ENCODE measurements around the gene TBC1D22A.

DNA sequence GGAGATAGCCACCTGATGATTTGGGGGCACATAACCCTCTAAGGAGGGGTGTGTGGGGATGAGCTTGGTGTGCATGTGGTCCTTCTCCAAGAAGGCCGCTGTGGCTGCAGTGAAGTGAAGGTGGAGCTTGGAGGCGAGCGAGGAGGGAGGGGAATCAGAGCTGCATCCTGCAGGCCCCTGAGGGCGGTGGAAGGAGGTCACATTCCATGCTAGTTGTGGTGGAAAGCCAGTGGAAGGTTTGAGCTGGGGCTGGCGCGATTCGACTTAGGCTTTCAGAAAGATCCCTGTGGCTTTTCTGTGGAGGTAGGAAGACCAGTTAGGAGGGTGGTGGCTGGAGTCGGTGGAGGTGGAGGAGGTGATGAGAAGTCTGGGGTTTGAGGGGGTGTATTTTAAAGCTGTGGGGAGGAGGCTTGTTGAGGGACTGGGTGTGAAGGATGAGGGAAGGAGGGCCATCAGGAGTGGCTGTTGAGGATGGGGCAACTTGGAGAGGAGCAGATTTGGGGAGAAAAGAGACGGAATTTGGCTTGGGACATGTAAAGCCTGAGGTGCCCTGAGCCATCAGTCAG lies 62.0 kb downstream of the TBC1D22A start:
- no peak for TF ChIP-seq POLR2A (IDR thresholded peaks at IDR 0.05)
- TF ChIP-seq, protein P1, sequence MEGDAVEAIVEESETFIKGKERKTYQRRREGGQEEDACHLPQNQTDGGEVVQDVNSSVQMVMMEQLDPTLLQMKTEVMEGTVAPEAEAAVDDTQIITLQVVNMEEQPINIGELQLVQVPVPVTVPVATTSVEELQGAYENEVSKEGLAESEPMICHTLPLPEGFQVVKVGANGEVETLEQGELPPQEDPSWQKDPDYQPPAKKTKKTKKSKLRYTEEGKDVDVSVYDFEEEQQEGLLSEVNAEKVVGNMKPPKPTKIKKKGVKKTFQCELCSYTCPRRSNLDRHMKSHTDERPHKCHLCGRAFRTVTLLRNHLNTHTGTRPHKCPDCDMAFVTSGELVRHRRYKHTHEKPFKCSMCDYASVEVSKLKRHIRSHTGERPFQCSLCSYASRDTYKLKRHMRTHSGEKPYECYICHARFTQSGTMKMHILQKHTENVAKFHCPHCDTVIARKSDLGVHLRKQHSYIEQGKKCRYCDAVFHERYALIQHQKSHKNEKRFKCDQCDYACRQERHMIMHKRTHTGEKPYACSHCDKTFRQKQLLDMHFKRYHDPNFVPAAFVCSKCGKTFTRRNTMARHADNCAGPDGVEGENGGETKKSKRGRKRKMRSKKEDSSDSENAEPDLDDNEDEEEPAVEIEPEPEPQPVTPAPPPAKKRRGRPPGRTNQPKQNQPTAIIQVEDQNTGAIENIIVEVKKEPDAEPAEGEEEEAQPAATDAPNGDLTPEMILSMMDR (IDR thresholded peaks at IDR 0.05): no peak
